IMR-90 (cell line): Measurements from ENCODE around the gene LRRC18. TPM values are rescaled to one million over a fixed set of nuclear protein-coding genes. Genes with fewer than 3 reads are reported as not detected.

Experiments used
- ATAC-seq: fragments of 200-7000 bp; cut with Tn5 transposase; 2 replicates; pipeline ENCODE4 v1.9.1; 2020; ENCODE audit warnings: low read depth, mild to moderate bottlenecking, moderate library complexity
- BruUV-seq: library from RNA; stranded (reverse); fragments of 400-500 nt; replicated peaks from 2 replicates; lab custom pipeline; 2021; lab: Mats Ljungman, UMichigan
- CTCF ChIA-PET: fragments of 300-600 bp; formaldehyde crosslinking; extraction: SDS; loops from one replicate; lab custom pipeline; 2021; ENCODE audit warnings: antibody characterized with exemption; lab: Yijun Ruan, JAX
- POLR2A ChIA-PET: fragments of 300-600 bp; sonication (Branson Sonifier 250); formaldehyde crosslinking; loops from one replicate; lab custom pipeline; 2022; ENCODE audit warnings: antibody characterized with exemption; ENCODE audit not compliant: unreplicated experiment; lab: Charles Lee
- DNase-seq: peaks from one replicate; pipeline ENCODE4 v3.0.0; 2013
- H2AFZ ChIP-seq: replicated peaks from 2 replicates; pipeline ENCODE3; 2013; ENCODE audit warnings: low read length, mild to moderate bottlenecking; ENCODE audit not compliant: poor library complexity
- H2AK5ac ChIP-seq: 2 replicates; pipeline ENCODE4 v1.6.1; 2013; ENCODE audit warnings: low read depth, low read length, inconsistent platforms
- H2AK9ac ChIP-seq: replicated peaks from 2 replicates; pipeline ENCODE3; 2013; ENCODE audit warnings: mild to moderate bottlenecking, low read depth, low read length, moderate library complexity; ENCODE audit not compliant: poor library complexity
- H2BK120ac ChIP-seq: 2 replicates; pipeline ENCODE4 v1.6.1; 2013; ENCODE audit warnings: low read depth, low read length, inconsistent platforms
- H2BK15ac ChIP-seq: 3 replicates; pipeline ENCODE4 v1.6.1; 2013; ENCODE audit warnings: low read depth, low read length, inconsistent platforms
- H2BK20ac ChIP-seq: 2 replicates; pipeline ENCODE4 v1.6.1; 2013; ENCODE audit warnings: low read depth, mild to moderate bottlenecking, inconsistent platforms, low read length, moderate library complexity
- H2BK5ac ChIP-seq: 2 replicates; pipeline ENCODE4 v1.6.1; 2013; ENCODE audit warnings: mild to moderate bottlenecking, low read depth, low read length, inconsistent platforms; ENCODE audit not compliant: poor library complexity, severe bottlenecking
- H3K14ac ChIP-seq: replicated peaks from 2 replicates; pipeline ENCODE4 v1.6.1; 2013; ENCODE audit warnings: low read depth, low read length, inconsistent platforms
- H3K18ac ChIP-seq: 2 replicates; pipeline ENCODE4 v1.6.1; 2013; ENCODE audit warnings: low read depth, low read length, control low read depth
- H3K23ac ChIP-seq: 2 replicates; pipeline ENCODE4 v1.6.1; 2013; ENCODE audit warnings: low read depth, low read length, inconsistent platforms
- H3K27ac ChIP-seq: 2 replicates; pipeline ENCODE4 v1.5.1; 2013; ENCODE audit warnings: mild to moderate bottlenecking, control low read depth, low read length; ENCODE audit not compliant: insufficient read depth
- H3K27me3 ChIP-seq: 2 replicates; pipeline ENCODE4 v1.6.1; 2013; ENCODE audit warnings: low read length; ENCODE audit not compliant: control insufficient read depth, insufficient read depth
- H3K36me3 ChIP-seq: 2 replicates; pipeline ENCODE4 v1.6.1; 2013; ENCODE audit warnings: low read length, mixed read lengths; ENCODE audit not compliant: control insufficient read depth, insufficient read depth
- H3K4ac ChIP-seq: 2 replicates; pipeline ENCODE4 v1.6.1; 2013; ENCODE audit warnings: low read depth, low read length, inconsistent platforms
- H3K4me1 ChIP-seq: 2 replicates; pipeline ENCODE4 v1.6.1; 2013; ENCODE audit warnings: low read length, mixed read lengths; ENCODE audit not compliant: control insufficient read depth, insufficient read depth
- H3K4me2 ChIP-seq: 2 replicates; pipeline ENCODE4 v1.6.1; 2013; ENCODE audit warnings: low read depth, mild to moderate bottlenecking, control low read depth, low read length, moderate library complexity
- H3K4me3 ChIP-seq: 2 replicates; pipeline ENCODE4 v1.5.1; 2013; ENCODE audit warnings: low read depth, mild to moderate bottlenecking, control low read depth, low read length, moderate library complexity; ENCODE audit not compliant: insufficient read depth
- H3K56ac ChIP-seq: 2 replicates; pipeline ENCODE4 v1.6.1; 2013; ENCODE audit warnings: low read length, inconsistent platforms; ENCODE audit not compliant: insufficient read depth; ENCODE audit errors: extremely low read depth
- H3K79me1 ChIP-seq, 2 experiments: 2 replicates each; pipeline ENCODE4 v1.6.1; 2013; ENCODE audit warnings: low read length in 2 of 2, inconsistent platforms in 1 of 2, low read depth in 1 of 2
- H3K9ac ChIP-seq: 2 replicates; pipeline ENCODE4 v1.6.1; 2013; ENCODE audit warnings: low read depth, low read length, control low read depth
- H3K9me1 ChIP-seq: 2 replicates; pipeline ENCODE4 v1.6.1; 2013; ENCODE audit warnings: low read length, inconsistent platforms; ENCODE audit not compliant: insufficient read depth
- H3K9me3 ChIP-seq: 2 replicates; pipeline ENCODE4 v1.6.1; 2013; ENCODE audit warnings: low read length; ENCODE audit not compliant: control insufficient read depth, insufficient read depth
- H4K20me1 ChIP-seq: 2 replicates; pipeline ENCODE4 v1.6.1; 2013; ENCODE audit warnings: low read length, inconsistent platforms; ENCODE audit not compliant: insufficient read depth
- H4K5ac ChIP-seq: 2 replicates; pipeline ENCODE4 v1.6.1; 2013; ENCODE audit warnings: mild to moderate bottlenecking, low read depth, low read length, control low read depth
- H4K8ac ChIP-seq, 2 experiments: 2 replicates each; pipeline ENCODE4 v1.6.1; 2013; ENCODE audit warnings: low read depth in 2 of 2, low read length in 2 of 2, control low read depth in 1 of 2, inconsistent platforms in 1 of 2
- H4K91ac ChIP-seq: 2 replicates; pipeline ENCODE4 v1.6.1; 2013; ENCODE audit warnings: low read depth, low read length, inconsistent platforms; ENCODE audit not compliant: insufficient read depth
- BHLHE40 ChIP-seq: fragments of 150-350 bp; IDR thresholded peaks from 2 replicates; pipeline ENCODE4 v1.6.1; 2016; ENCODE audit warnings: mild to moderate bottlenecking, low read depth, low read length
- CEBPB ChIP-seq: IDR thresholded peaks from 2 replicates; pipeline ENCODE4 v1.6.1; 2012; ENCODE audit warnings: low read depth, low read length, improper control_type of control experiment
- CHD1 ChIP-seq: IDR thresholded peaks from 2 replicates; pipeline ENCODE4 v1.6.1; 2012; ENCODE audit warnings: low read depth, low read length, improper control_type of control experiment
- CTCF ChIP-seq: conservative IDR thresholded peaks from 2 replicates; pipeline ENCODE4 v1.5.1; 2012; ENCODE audit warnings: mild to moderate bottlenecking, low read depth, low read length, improper control_type of control experiment
- ELK1 ChIP-seq: fragments of 150-350 bp; IDR thresholded peaks from 2 replicates; pipeline ENCODE4 v1.6.1; 2016; ENCODE audit warnings: low read depth, mild to moderate bottlenecking, low read length, moderate library complexity, borderline replicate concordance
- FOS ChIP-seq: fragments of 150-350 bp; IDR thresholded peaks from 2 replicates; pipeline ENCODE4 v1.6.1; 2016; ENCODE audit warnings: low read depth, low read length
- MAFK ChIP-seq: IDR thresholded peaks from 2 replicates; pipeline ENCODE4 v1.6.1; 2012; ENCODE audit warnings: low read depth, low read length, improper control_type of control experiment
- MAZ ChIP-seq: IDR thresholded peaks from 2 replicates; pipeline ENCODE4 v1.6.1; 2012; ENCODE audit warnings: low read depth, mild to moderate bottlenecking, low read length, improper control_type of control experiment, moderate library complexity, borderline replicate concordance
- MXI1 ChIP-seq: IDR thresholded peaks from 2 replicates; pipeline ENCODE4 v1.6.1; 2012; ENCODE audit warnings: low read depth, mild to moderate bottlenecking, low read length, moderate library complexity, borderline replicate concordance
- NFE2L2 ChIP-seq: fragments of 150-350 bp; IDR thresholded peaks from 2 replicates; pipeline ENCODE4 v1.6.1; 2016; ENCODE audit warnings: low read depth, mild to moderate bottlenecking, low read length
- POLR2A ChIP-seq: IDR thresholded peaks from 2 replicates; pipeline ENCODE4 v1.6.1; 2012; ENCODE audit warnings: mild to moderate bottlenecking, low read depth, low read length
- RAD21 ChIP-seq: IDR thresholded peaks from 2 replicates; pipeline ENCODE4 v1.6.1; 2012; ENCODE audit warnings: low read length, improper control_type of control experiment
- RCOR1 ChIP-seq: IDR thresholded peaks from 2 replicates; pipeline ENCODE4 v1.6.1; 2012; ENCODE audit warnings: mild to moderate bottlenecking, low read length, improper control_type of control experiment; ENCODE audit not compliant: insufficient replicate concordance
- RFX5 ChIP-seq: IDR thresholded peaks from 2 replicates; pipeline ENCODE4 v1.8.0; 2012; ENCODE audit warnings: low read depth, mild to moderate bottlenecking, low read length, moderate library complexity
- SMC3 ChIP-seq: fragments of 150-350 bp; IDR thresholded peaks from 2 replicates; pipeline ENCODE4 v1.6.1; 2016; ENCODE audit warnings: low read depth, mild to moderate bottlenecking, antibody characterized with exemption, low read length, moderate library complexity
- USF2 ChIP-seq: fragments of 150-350 bp; IDR thresholded peaks from 2 replicates; pipeline ENCODE4 v1.6.1; 2017; ENCODE audit warnings: mild to moderate bottlenecking, antibody characterized with exemption, low read length, low read depth
- WGBS, 2 experiments: methylation state at CpG; one replicate each; pipeline versions ENCODE4 v1.1.5 to v1.1.7; 2013; ENCODE audit warnings: missing lambda C conversion rate in 2 of 2; ENCODE audit not compliant: insufficient read length in 1 of 2; ENCODE audit errors: extremely low coverage in 2 of 2; 5-methylcytosine and 5-hydroxymethylcytosine counted together
- dilution Hi-C: fragments of 300-500 bp; cut with HindIII; formaldehyde crosslinking; loops from one replicate; pipeline ENCODE4 v1.14.3; 2018; ENCODE audit warnings: low sequenced_read_pairs; ENCODE audit not compliant: unreplicated experiment
- in situ Hi-C: fragments of 300-500 bp; cut with MboI; formaldehyde crosslinking; loops from 3 replicates; pipeline ENCODE4 v1.14.3; 2019; ENCODE audit warnings: low sequenced_read_pairs, inconsistent platforms, mixed read lengths
- intact Hi-C: fragments of 100-400 bp; cut with micrococcal nuclease; formaldehyde crosslinking; loops from 2 replicates; pipeline ENCODE4 v1.10.0; 2022
- polyA plus RNA-seq, 3 experiments: library from polyadenylated mRNA; depleted of rRNA; stranded (reverse); fragments of >200 nt; gene quantifications; 2 replicates each; pipeline ENCODE4 v1.2.3, GENCODE V29; 2012; ENCODE audit warnings: low replicate concordance in 1 of 3
- total RNA-seq: library from RNA; depleted of rRNA; stranded (reverse); fragments of >200 nt; gene quantifications from 2 replicates; pipeline ENCODE4 v1.2.3, GENCODE V29; 2012

LRRC18 gene
- total and polyA plus RNA-seq, 2 of the 4 experiments (the other 2 are of a cell fraction) = not detected

GRCh38 chr10:48970046-48970445 is 30.4 kb upstream of the LRRC18 start:
- ATAC-seq = no peak
- H3K36me3 ChIP-seq = no peaks in the 10 kb centered on the region
- no peak overlapping the region for H3K4ac ChIP-seq
- DNase-seq = no peak
- H2BK120ac ChIP-seq = no peak overlapping the region
- dilution Hi-C loops (no loop called here), intact Hi-C loops (loop anchor here (10.0 kb wide), 1 partner anchor 305 kb away; no protein-coding TSS in a partner anchor), in situ Hi-C loops (no loop called here)
- no peaks in the 10 kb centered on the region for H4K20me1 ChIP-seq
- ChIA-PET CTCF (no interaction called here), POLR2A (no interaction called here)
- H3K23ac ChIP-seq = no peak overlapping the region
- no TSS peak for BruUV-seq
- no peak overlapping the region for H2AFZ ChIP-seq
- H2BK15ac ChIP-seq = no peak overlapping the region
- no peak overlapping the region for H4K5ac ChIP-seq
- no peak overlapping the region for H3K56ac ChIP-seq
- H3K27ac ChIP-seq = no peak overlapping the region
- no peak overlapping the region for H3K14ac ChIP-seq
- no peak overlapping the region for H4K91ac ChIP-seq
- no peak overlapping the region for H2AK9ac ChIP-seq
- peaks cover 15% of the 10 kb centered on the region for H3K27me3 ChIP-seq
- no peak overlapping the region for H3K9ac ChIP-seq
- no peak overlapping the region for H3K18ac ChIP-seq
- H3K4me2 ChIP-seq = no peak overlapping the region
- no peaks in the 10 kb centered on the region for H3K79me1 ChIP-seq
- no peaks in the 10 kb centered on the region for H3K9me3 ChIP-seq
- no CpG with 5 or more reads among the region's 14 CpGs for WGBS, 2 experiments
- no peak overlapping the region for H4K8ac ChIP-seq
- no peak overlapping the region for H3K4me3 ChIP-seq
- no peak overlapping the region for H2BK5ac ChIP-seq
- no peaks in the 10 kb centered on the region for H3K9me1 ChIP-seq
- H2BK20ac ChIP-seq = no peak overlapping the region
- no peaks in the 10 kb centered on the region for H3K4me1 ChIP-seq
- H2AK5ac ChIP-seq = no peak overlapping the region
- no peak for TF ChIP-seq MXI1
- TF ChIP-seq MAFK = no peak
- TF ChIP-seq ELK1 = no peak
- TF ChIP-seq SMC3 = no peak
- no peak for TF ChIP-seq NFE2L2
- TF ChIP-seq POLR2A = no peak
- no peak for TF ChIP-seq FOS
- no peak for TF ChIP-seq RFX5
- TF ChIP-seq RAD21 = no peak
- TF ChIP-seq CEBPB = no peak
- TF ChIP-seq CTCF = no peak
- TF ChIP-seq MAZ = no peak
- no peak for TF ChIP-seq RCOR1
- no peak for TF ChIP-seq CHD1
- no peak for TF ChIP-seq BHLHE40
- no peak for TF ChIP-seq USF2
